Loucy (cell line): ENCODE results near the gene EVI2B.

Experiments
- H2AFZ ChIP-seq: fragments of 200-600 bp; sonication (generic); 2 replicates; pipeline ENCODE4 v1.6.0; 2016; ENCODE audit warnings: antibody characterized with exemption, mild to moderate bottlenecking, low read length, moderate library complexity
- H3F3A ChIP-seq: fragments of 200-600 bp; 2 replicates; pipeline ENCODE4 v1.6.0; 2016; ENCODE audit warnings: antibody characterized with exemption, low read depth, mild to moderate bottlenecking
- H3K27me3 ChIP-seq: fragments of 200-600 bp; sonication (generic); 2 replicates; pipeline ENCODE4 v1.6.1; 2014; ENCODE audit warnings: low read length, mild to moderate bottlenecking; ENCODE audit not compliant: insufficient read depth, poor library complexity, severe bottlenecking
- H3K36me3 ChIP-seq: fragments of 200-600 bp; sonication (generic); 2 replicates; pipeline ENCODE4 v1.6.1; 2016; ENCODE audit warnings: low read length; ENCODE audit not compliant: insufficient read depth
- H3K4me1 ChIP-seq: fragments of 200-600 bp; sonication (generic); 2 replicates; pipeline ENCODE4 v1.5.1; 2014; ENCODE audit warnings: low read length, mild to moderate bottlenecking; ENCODE audit not compliant: insufficient read depth, poor library complexity, severe bottlenecking
- H3K4me2 ChIP-seq: fragments of 200-600 bp; sonication (generic); 2 replicates; pipeline ENCODE4 v1.6.0; 2014; ENCODE audit warnings: antibody characterized with exemption, low read length, low read depth, mild to moderate bottlenecking; ENCODE audit not compliant: poor library complexity, severe bottlenecking
- H3K4me3 ChIP-seq: fragments of 200-600 bp; sonication (generic); 2 replicates; pipeline ENCODE4 v1.5.1; 2014; ENCODE audit warnings: low read length, mild to moderate bottlenecking, mixed read lengths; ENCODE audit not compliant: poor library complexity, severe bottlenecking
- H3K79me2 ChIP-seq: fragments of 200-600 bp; sonication (generic); 2 replicates; pipeline ENCODE4 v1.6.1; 2014; ENCODE audit warnings: low read length; ENCODE audit not compliant: insufficient read depth
- H3K9ac ChIP-seq: fragments of 200-600 bp; sonication (generic); 2 replicates; pipeline ENCODE4 v1.6.0; 2014; ENCODE audit warnings: mild to moderate bottlenecking, low read depth, low read length, moderate library complexity; ENCODE audit not compliant: poor library complexity, severe bottlenecking
- H3K9me2 ChIP-seq: fragments of 200-600 bp; sonication (generic); replicated peaks from 2 replicates; pipeline ENCODE4 v1.6.1; 2016; ENCODE audit warnings: low read depth, low read length, mixed read lengths
- H3K9me3 ChIP-seq: fragments of 200-600 bp; sonication (generic); 2 replicates; pipeline ENCODE4 v1.6.1; 2014; ENCODE audit warnings: mild to moderate bottlenecking, antibody characterized with exemption, low read length, low read depth; ENCODE audit not compliant: insufficient read depth
- H4K20me1 ChIP-seq: fragments of 200-600 bp; sonication (generic); 2 replicates; pipeline ENCODE4 v1.6.0; 2014; ENCODE audit warnings: antibody characterized with exemption, low read length, mild to moderate bottlenecking; ENCODE audit not compliant: insufficient read depth, poor library complexity, severe bottlenecking
- EZH2phosphoT487 ChIP-seq: fragments of 200-600 bp; IDR thresholded peaks from 2 replicates; pipeline ENCODE4 v1.6.1; 2018; ENCODE audit warnings: antibody characterized with exemption, mild to moderate bottlenecking, moderate library complexity, borderline replicate concordance
- TF ChIP-seq, protein P1 (sequence below): fragments of 200-600 bp; sonication (generic); conservative IDR thresholded peaks from 2 replicates; pipeline ENCODE4 v1.5.1; 2014; ENCODE audit warnings: mild to moderate bottlenecking, antibody characterized with exemption, low read length

EVI2B gene

DNA sequence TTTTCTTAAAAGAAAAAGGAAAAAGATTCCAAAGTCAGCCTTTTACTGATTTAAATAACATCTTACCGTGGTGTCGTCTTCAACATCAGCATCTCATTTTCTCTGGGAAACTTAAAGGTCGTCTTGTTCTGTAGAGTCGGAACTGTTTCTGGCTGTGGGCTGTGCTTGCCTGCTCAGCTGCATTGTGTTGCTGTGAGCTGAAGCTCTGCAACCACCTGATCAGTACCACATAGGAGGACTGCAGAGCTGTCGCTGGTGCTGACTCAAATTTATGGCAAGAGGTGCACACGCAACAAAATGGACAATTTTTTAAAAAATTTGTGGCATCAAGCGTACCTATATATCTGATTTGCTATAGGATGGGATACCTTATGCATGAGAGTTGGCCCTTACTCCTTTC lies 16.8 kb downstream of the EVI2B start, which contains the start of gene OMG:
Gene OMG, minus strand, starts transcription at position 150 of the 400 bp plus-strand sequence. CDS start 908 bp downstream, outside the sequence.
- H3K9me3 ChIP-seq: no peaks in the 10 kb centered on the region
- no peaks in the 10 kb centered on the region for H4K20me1 ChIP-seq
- H3K36me3 ChIP-seq: no peaks in the 10 kb centered on the region
- TF ChIP-seq EZH2phosphoT487: no peak
- TF ChIP-seq, protein P1, sequence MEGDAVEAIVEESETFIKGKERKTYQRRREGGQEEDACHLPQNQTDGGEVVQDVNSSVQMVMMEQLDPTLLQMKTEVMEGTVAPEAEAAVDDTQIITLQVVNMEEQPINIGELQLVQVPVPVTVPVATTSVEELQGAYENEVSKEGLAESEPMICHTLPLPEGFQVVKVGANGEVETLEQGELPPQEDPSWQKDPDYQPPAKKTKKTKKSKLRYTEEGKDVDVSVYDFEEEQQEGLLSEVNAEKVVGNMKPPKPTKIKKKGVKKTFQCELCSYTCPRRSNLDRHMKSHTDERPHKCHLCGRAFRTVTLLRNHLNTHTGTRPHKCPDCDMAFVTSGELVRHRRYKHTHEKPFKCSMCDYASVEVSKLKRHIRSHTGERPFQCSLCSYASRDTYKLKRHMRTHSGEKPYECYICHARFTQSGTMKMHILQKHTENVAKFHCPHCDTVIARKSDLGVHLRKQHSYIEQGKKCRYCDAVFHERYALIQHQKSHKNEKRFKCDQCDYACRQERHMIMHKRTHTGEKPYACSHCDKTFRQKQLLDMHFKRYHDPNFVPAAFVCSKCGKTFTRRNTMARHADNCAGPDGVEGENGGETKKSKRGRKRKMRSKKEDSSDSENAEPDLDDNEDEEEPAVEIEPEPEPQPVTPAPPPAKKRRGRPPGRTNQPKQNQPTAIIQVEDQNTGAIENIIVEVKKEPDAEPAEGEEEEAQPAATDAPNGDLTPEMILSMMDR: no peak
- H3K4me2 ChIP-seq: no peak within 1 kb of the TSS
- H3F3A ChIP-seq: no peaks in the 10 kb centered on the region
- H3K4me1 ChIP-seq: no peaks in the 10 kb centered on the region
- no peak within 1 kb of the TSS for H3K9ac ChIP-seq
- no peaks in the 10 kb centered on the region for H3K79me2 ChIP-seq
- no peaks in the 10 kb centered on the region for H3K9me2 ChIP-seq
- no peaks in the 10 kb centered on the region for H3K27me3 ChIP-seq
- H2AFZ ChIP-seq: no peak within 1 kb of the TSS
- H3K4me3 ChIP-seq: no peak within 1 kb of the TSS

GRCh38 chr17:31296142-31296541 lies 17.7 kb downstream of the EVI2B start:
- Histone ChIP-seq H3K36me3 (no peaks in the 10 kb centered on the region), H2AFZ (no peak overlapping the region), H3K4me2 (no peak overlapping the region), H3K9me2 (no peaks in the 10 kb centered on the region), H3K9ac (no peak overlapping the region), H3F3A (no peaks in the 10 kb centered on the region), H3K27me3 (no peaks in the 10 kb centered on the region), H4K20me1 (no peaks in the 10 kb centered on the region), H3K79me2 (no peaks in the 10 kb centered on the region), H3K4me3 (no peak overlapping the region), H3K9me3 (no peaks in the 10 kb centered on the region), H3K4me1 (no peaks in the 10 kb centered on the region)
- no peak for TF ChIP-seq EZH2phosphoT487
- TF ChIP-seq, protein P1: no peak

GRCh38 chr17:31295489-31295871 lies 18.4 kb downstream of the EVI2B start:
- no peak overlapping the region for H3K9ac ChIP-seq
- no peaks in the 10 kb centered on the region for H3K79me2 ChIP-seq
- H4K20me1 ChIP-seq: no peaks in the 10 kb centered on the region
- no peaks in the 10 kb centered on the region for H3K9me3 ChIP-seq
- no peaks in the 10 kb centered on the region for H3K27me3 ChIP-seq
- H3K9me2 ChIP-seq: no peaks in the 10 kb centered on the region
- H2AFZ ChIP-seq: no peak overlapping the region
- no peaks in the 10 kb centered on the region for H3K36me3 ChIP-seq
- no peaks in the 10 kb centered on the region for H3F3A ChIP-seq
- TF ChIP-seq EZH2phosphoT487: no peak
- TF ChIP-seq, protein P1: no peak
- H3K4me1 ChIP-seq: peaks cover under 1% of the 10 kb centered on the region
- no peak overlapping the region for H3K4me3 ChIP-seq
- no peak overlapping the region for H3K4me2 ChIP-seq
